GM12878 (cell line): ENCODE data around the gene CDK17. TPM values are rescaled to one million over a fixed set of nuclear protein-coding genes. Genes with fewer than 3 reads are reported as not detected.

Experiments used
- ATAC-seq: fragments of 200-7000 bp; cut with Tn5 transposase; 3 replicates; pipeline ENCODE4 v1.9.1; 2020; ENCODE audit warnings: mild to moderate bottlenecking, moderate library complexity
- BruUV-seq: library from RNA; stranded (reverse); fragments of 400-500 nt; replicated peaks from 2 replicates; lab custom pipeline; 2021; lab: Mats Ljungman, UMichigan
- CTCF ChIA-PET: fragments of 300-600 bp; sonication (Branson Sonifier 250); formaldehyde crosslinking; extraction: SDS; loops from one replicate; lab custom pipeline; 2021; ENCODE audit warnings: inconsistent platforms; lab: Yijun Ruan, JAX
- POLR2A ChIA-PET: fragments of 350-600 bp; formaldehyde crosslinking; extraction: SDS; loops from one replicate; lab custom pipeline; 2021; ENCODE audit warnings: inconsistent platforms; lab: Charles Lee
- RAD21 ChIA-PET: fragments of 300-600 bp; sonication (Branson Sonifier 250); formaldehyde crosslinking; loops from one replicate; lab custom pipeline; 2023; ENCODE audit warnings: antibody characterized with exemption; ENCODE audit not compliant: unreplicated experiment; lab: Charles Lee
- SMC1A ChIA-PET: fragments of 300-600 bp; sonication (Branson Sonifier 250); formaldehyde crosslinking; loops from one replicate; lab custom pipeline; 2023; ENCODE audit not compliant: unreplicated experiment, uncharacterized antibody; lab: Charles Lee
- DNase-seq: peaks from one replicate; pipeline ENCODE4 v3.0.0-alpha.2; 2011; ENCODE audit warnings: low read depth, low spot score
- FAIRE-seq: peaks from 3 replicates; lab custom pipeline; 2011; peaks lifted over from hg19 to GRCh38; lab: Jason Lieb, UNC
- H2AFZ ChIP-seq: 2 replicates; pipeline ENCODE4 v1.6.0; 2011; ENCODE audit warnings: low read depth, low read length, control low read depth; ENCODE audit not compliant: control insufficient read depth
- H3K27ac ChIP-seq: 2 replicates; pipeline ENCODE4 v1.5.1; 2011; ENCODE audit warnings: control low read depth; ENCODE audit not compliant: control insufficient read depth, insufficient read depth
- H3K27me3 ChIP-seq, 2 experiments: replicated peaks in 1 of 2; 2 replicates each; pipeline versions ENCODE4 v1.6.0 to v1.6.1; 2011; ENCODE audit warnings: low read length in 1 of 2; ENCODE audit not compliant: control insufficient read depth in 2 of 2, insufficient read depth in 2 of 2
- H3K36me3 ChIP-seq, 2 experiments: 2 replicates each; pipeline ENCODE4 v1.5.1; 2011; ENCODE audit warnings: low read length in 1 of 2; ENCODE audit not compliant: control insufficient read depth in 2 of 2, insufficient read depth in 2 of 2
- H3K4me1 ChIP-seq: 2 replicates; pipeline ENCODE4 v1.6.1; 2011; ENCODE audit warnings: mild to moderate bottlenecking, low read length, moderate library complexity, mixed read lengths; ENCODE audit not compliant: control insufficient read depth, insufficient read depth
- H3K4me2 ChIP-seq: 2 replicates; pipeline ENCODE4 v1.6.0; 2011; ENCODE audit warnings: control low read depth; ENCODE audit not compliant: control insufficient read depth, insufficient read depth
- H3K4me3 ChIP-seq: fragments of 200-600 bp; sonication (generic); 2 replicates; pipeline ENCODE4 v1.5.1; 2016
- H3K79me2 ChIP-seq: 2 replicates; pipeline ENCODE4 v1.6.0; 2011; ENCODE audit warnings: low read length; ENCODE audit not compliant: control insufficient read depth, insufficient read depth
- H3K9ac ChIP-seq: 2 replicates; pipeline ENCODE4 v1.8.0; 2011; ENCODE audit warnings: low read length, control low read depth, mixed read lengths; ENCODE audit not compliant: control insufficient read depth, insufficient read depth
- H3K9me3 ChIP-seq: replicated peaks from 3 replicates; pipeline ENCODE4 v1.5.1; 2011; ENCODE audit warnings: mild to moderate bottlenecking, low read length; ENCODE audit not compliant: control insufficient read depth, insufficient read depth
- H4K20me1 ChIP-seq: 2 replicates; pipeline ENCODE4 v1.6.0; 2011; ENCODE audit not compliant: control insufficient read depth, insufficient read depth
- CBFB ChIP-seq: IDR thresholded peaks from 2 replicates; pipeline ENCODE4 v1.6.1; 2016; ENCODE audit warnings: antibody characterized with exemption, low read depth
- GABPA ChIP-seq: IDR thresholded peaks from 2 replicates; pipeline ENCODE4 v1.6.1; 2014; ENCODE audit warnings: antibody characterized with exemption, low read depth, mild to moderate bottlenecking, inconsistent platforms
- HCFC1 ChIP-seq: fragments of 150-350 bp; IDR thresholded peaks from 2 replicates; pipeline ENCODE4 v1.6.1; 2014; ENCODE audit warnings: low read length
- KAT2A ChIP-seq: conservative IDR thresholded peaks from 2 replicates; pipeline ENCODE4 v1.6.1; 2011; ENCODE audit warnings: low read depth, low read length; ENCODE audit not compliant: control insufficient read depth
- LARP7 ChIP-seq: fragments of 450-650 bp; IDR thresholded peaks from 2 replicates; pipeline ENCODE4 v1.6.1; 2017; ENCODE audit warnings: mild to moderate bottlenecking
- NFXL1 ChIP-seq: fragments of 450-650 bp; IDR thresholded peaks from 2 replicates; pipeline ENCODE4 v1.6.1; 2017; ENCODE audit warnings: antibody characterized with exemption, mild to moderate bottlenecking, borderline replicate concordance
- NFYB ChIP-seq: IDR thresholded peaks from 2 replicates; pipeline ENCODE4 v1.6.1; 2011; ENCODE audit warnings: low read depth, mild to moderate bottlenecking, low read length, improper control_type of control experiment, moderate library complexity; ENCODE audit not compliant: insufficient read depth
- NRF1 ChIP-seq: conservative IDR thresholded peaks from 2 replicates; pipeline ENCODE4 v1.6.1; 2011; ENCODE audit warnings: mild to moderate bottlenecking, low read depth, low read length, improper control_type of control experiment
- PAX8 ChIP-seq: fragments of 450-650 bp; IDR thresholded peaks from 2 replicates; pipeline ENCODE4 v1.6.1; 2017; ENCODE audit warnings: mild to moderate bottlenecking, moderate library complexity
- ZNF274 ChIP-seq: IDR thresholded peaks from one replicate; pipeline ENCODE4 v1.8.0; 2011; ENCODE audit not compliant: insufficient read length, insufficient read depth
- WGBS: methylation state at CpG from one replicate; pipeline ENCODE4 v1.1.6; 2016; ENCODE audit warnings: low lambda C conversion rate; ENCODE audit not compliant: insufficient replicate concordance, insufficient coverage; ENCODE audit errors: missing lambda C conversion rate; 5-methylcytosine and 5-hydroxymethylcytosine counted together
- in situ Hi-C: fragments of 300-500 bp; cut with MboI; formaldehyde crosslinking; loops from 9 replicates; pipeline ENCODE4 v1.14.3; 2018; ENCODE audit warnings: mixed read lengths
- intact Hi-C: fragments of 100-400 bp; cut with micrococcal nuclease; formaldehyde crosslinking; loops from one replicate; pipeline ENCODE4 v1.14.2; 2022; ENCODE audit not compliant: unreplicated experiment
- polyA plus RNA-seq, 11 experiments: library from polyadenylated mRNA; depleted of rRNA in 4 of 11; unstranded in 6 of 11; stranded (reverse) in 5 of 11; fragments of >200 nt; fragmentation: Nextera tagmentation in 4 of 11; fragmentation: Illumina TruSeq in 1 of 11; extraction: Ambion mirVana in 4 of 11; extraction: Trizol in 1 of 11; gene quantifications; 1 replicate in 1 of 11; 2 replicates in 10 of 11; pipeline versions ENCODE4 v1.2.1 to v1.2.3, GENCODE V29; 2011 to 2016; ENCODE audit warnings: inconsistent platforms in 2 of 11, missing spikeins in 2 of 11, low read depth in 1 of 11
- total RNA-seq, 4 experiments: library from RNA; depleted of rRNA in 3 of 4; stranded (reverse); fragments of >200 nt in 3 of 4; fragmentation: Illumina TruSeq in 1 of 4; extraction: Trizol in 1 of 4; gene quantifications; 2 replicates each; pipeline versions ENCODE4 v1.2.1 to v1.2.3, GENCODE V29; 2013 to 2021
- TF ChIP-seq, protein P1 (sequence below): fragments of 450-650 bp; IDR thresholded peaks from 2 replicates; pipeline ENCODE4 v1.6.1; 2017; ENCODE audit warnings: mild to moderate bottlenecking, low read depth, inconsistent platforms; ENCODE audit not compliant: poor library complexity, severe bottlenecking
- TF ChIP-seq, protein P2 (sequence below): fragments of 450-650 bp; conservative IDR thresholded peaks from 2 replicates; pipeline ENCODE4 v1.6.1; 2017; ENCODE audit warnings: mild to moderate bottlenecking, moderate library complexity

Gene CDK17
- total and polyA plus RNA-seq, 10 of the 15 experiments (the other 5 are each of a cell fraction or from before 2014, with no cell fraction given) = 5.6 to 45.6 (median 18.3) TPM

GRCh38 chr12:96437171-96437445, 36.9 kb upstream of the CDK17 start (continued):
- TF ChIP-seq, protein P1, sequence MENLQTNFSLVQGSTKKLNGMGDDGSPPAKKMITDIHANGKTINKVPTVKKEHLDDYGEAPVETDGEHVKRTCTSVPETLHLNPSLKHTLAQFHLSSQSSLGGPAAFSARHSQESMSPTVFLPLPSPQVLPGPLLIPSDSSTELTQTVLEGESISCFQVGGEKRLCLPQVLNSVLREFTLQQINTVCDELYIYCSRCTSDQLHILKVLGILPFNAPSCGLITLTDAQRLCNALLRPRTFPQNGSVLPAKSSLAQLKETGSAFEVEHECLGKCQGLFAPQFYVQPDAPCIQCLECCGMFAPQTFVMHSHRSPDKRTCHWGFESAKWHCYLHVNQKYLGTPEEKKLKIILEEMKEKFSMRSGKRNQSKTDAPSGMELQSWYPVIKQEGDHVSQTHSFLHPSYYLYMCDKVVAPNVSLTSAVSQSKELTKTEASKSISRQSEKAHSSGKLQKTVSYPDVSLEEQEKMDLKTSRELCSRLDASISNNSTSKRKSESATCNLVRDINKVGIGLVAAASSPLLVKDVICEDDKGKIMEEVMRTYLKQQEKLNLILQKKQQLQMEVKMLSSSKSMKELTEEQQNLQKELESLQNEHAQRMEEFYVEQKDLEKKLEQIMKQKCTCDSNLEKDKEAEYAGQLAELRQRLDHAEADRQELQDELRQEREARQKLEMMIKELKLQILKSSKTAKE = no peak
- TF ChIP-seq ZNF274 (no peak), NRF1 (no peak), PAX8 (no peak), NFYB (no peak)
- TF ChIP-seq, protein P2, sequence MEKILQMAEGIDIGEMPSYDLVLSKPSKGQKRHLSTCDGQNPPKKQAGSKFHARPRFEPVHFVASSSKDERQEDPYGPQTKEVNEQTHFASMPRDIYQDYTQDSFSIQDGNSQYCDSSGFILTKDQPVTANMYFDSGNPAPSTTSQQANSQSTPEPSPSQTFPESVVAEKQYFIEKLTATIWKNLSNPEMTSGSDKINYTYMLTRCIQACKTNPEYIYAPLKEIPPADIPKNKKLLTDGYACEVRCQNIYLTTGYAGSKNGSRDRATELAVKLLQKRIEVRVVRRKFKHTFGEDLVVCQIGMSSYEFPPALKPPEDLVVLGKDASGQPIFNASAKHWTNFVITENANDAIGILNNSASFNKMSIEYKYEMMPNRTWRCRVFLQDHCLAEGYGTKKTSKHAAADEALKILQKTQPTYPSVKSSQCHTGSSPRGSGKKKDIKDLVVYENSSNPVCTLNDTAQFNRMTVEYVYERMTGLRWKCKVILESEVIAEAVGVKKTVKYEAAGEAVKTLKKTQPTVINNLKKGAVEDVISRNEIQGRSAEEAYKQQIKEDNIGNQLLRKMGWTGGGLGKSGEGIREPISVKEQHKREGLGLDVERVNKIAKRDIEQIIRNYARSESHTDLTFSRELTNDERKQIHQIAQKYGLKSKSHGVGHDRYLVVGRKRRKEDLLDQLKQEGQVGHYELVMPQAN = no peak

DNA sequence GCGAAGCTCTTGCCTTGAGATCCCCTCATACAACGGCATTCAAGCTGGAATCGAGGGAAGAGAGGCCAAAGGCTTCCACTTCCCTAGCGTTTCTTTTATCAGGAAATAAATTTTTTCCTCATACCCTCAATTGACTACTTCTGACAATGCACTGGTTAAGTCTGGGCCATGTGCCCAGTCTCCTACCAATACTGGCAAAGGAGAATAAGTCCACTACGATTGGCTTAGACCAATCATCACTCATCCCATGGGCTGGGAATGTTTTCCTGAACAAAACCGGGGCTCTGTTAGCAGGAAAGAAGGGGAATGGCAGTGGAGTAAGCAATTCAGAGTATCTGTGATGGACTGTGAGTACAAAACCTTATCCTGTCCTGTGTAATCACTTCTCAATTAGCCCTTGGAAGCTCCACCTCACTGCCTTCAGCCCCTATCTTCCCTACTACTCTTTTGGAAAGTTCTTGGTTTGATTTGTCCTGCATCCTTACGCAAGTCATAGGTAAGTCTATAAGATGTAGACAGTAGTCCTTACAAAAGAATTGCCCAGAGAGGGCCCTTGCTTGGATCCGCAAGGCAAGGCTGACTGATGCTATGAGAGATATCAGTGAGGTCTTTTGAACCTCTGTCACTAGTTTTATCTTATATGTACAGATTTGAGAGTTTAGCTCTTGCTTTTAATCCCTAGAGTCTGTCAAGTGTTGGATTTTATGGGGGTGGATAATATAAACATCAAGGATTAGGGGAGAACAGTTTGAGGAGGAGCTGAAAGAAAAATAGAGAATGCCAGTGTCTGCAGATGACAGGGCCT, 36.3 kb upstream of the CDK17 start:
- RAD21 ChIA-PET = no interaction called here
- Histone ChIP-seq H3K27ac (no peak overlapping the region), H4K20me1 (no peaks in the 10 kb centered on the region), H3K27me3 (no peaks in the 10 kb centered on the region), H3K4me3 (no peak overlapping the region), H2AFZ (no peak overlapping the region), H3K4me1 (peaks cover 4% of the 10 kb centered on the region; the same call in 1 of the 2 replicates), H3K4me2 (no peak overlapping the region), H3K36me3 (no peaks in the 10 kb centered on the region), H3K9ac (no peak overlapping the region), H3K79me2 (no peaks in the 10 kb centered on the region), H3K9me3 (no peaks in the 10 kb centered on the region)
- 70% methylated on average over 8 of the region's 8 CpGs for WGBS
- BruUV-seq = no TSS peak
- ATAC-seq (no peak), DNase-seq (no peak), FAIRE-seq (no peak)
- no peak for TF ChIP-seq LARP7
- TF ChIP-seq HCFC1 = no peak
- TF ChIP-seq NFXL1 = no peak
- no peak for TF ChIP-seq GABPA
- TF ChIP-seq KAT2A = no peak
- TF ChIP-seq CBFB = no peak
- in situ Hi-C loops (no loop called here), intact Hi-C loops (no loop called here)
- POLR2A ChIA-PET = interaction anchor here (0.8 to 1.3 kb wide), 3 partner anchors 9 to 66 kb away, joined by 3 to 5 read pairs (median 3); no protein-coding TSS in a partner anchor
- CTCF ChIA-PET = interaction anchor here (0.7 to 1.5 kb wide), 4 partner anchors 9 to 405 kb away, joined by 3 to 5 read pairs (median 3); no protein-coding TSS in a partner anchor
- SMC1A ChIA-PET = interaction anchor here (0.9 to 1.2 kb wide), 5 partner anchors 13 to 139 kb away, joined by 3 to 4 read pairs (median 3); no protein-coding TSS in a partner anchor
